KMS-11 (cell line): ENCODE data around the gene RUNX1.

Source experiments
- H2AFZ ChIP-seq: fragments of 200-600 bp; sonication (generic); 2 replicates; pipeline ENCODE4 v1.6.1; 2016; ENCODE audit warnings: antibody characterized with exemption, mixed run types, low read depth
- H3K27ac ChIP-seq: fragments of 200-600 bp; sonication (generic); 2 replicates; pipeline ENCODE4 v1.6.1; 2016; ENCODE audit warnings: mild to moderate bottlenecking, mixed run types
- H3K27me3 ChIP-seq: fragments of 200-600 bp; sonication (generic); 2 replicates; pipeline ENCODE4 v1.6.1; 2017; ENCODE audit warnings: mild to moderate bottlenecking, low read depth, mixed run types, moderate library complexity; ENCODE audit not compliant: insufficient read depth
- H3K36me3 ChIP-seq: fragments of 200-600 bp; sonication (generic); 2 replicates; pipeline ENCODE4 v1.6.1; 2017; ENCODE audit warnings: mild to moderate bottlenecking, mixed run types; ENCODE audit not compliant: insufficient read depth
- H3K4me1 ChIP-seq: fragments of 200-600 bp; sonication (generic); 2 replicates; pipeline ENCODE4 v1.6.1; 2016; ENCODE audit warnings: mild to moderate bottlenecking, low read depth, mixed run types; ENCODE audit not compliant: poor library complexity, severe bottlenecking
- H3K4me2 ChIP-seq: fragments of 200-600 bp; sonication (generic); 2 replicates; pipeline ENCODE4 v1.7.0; 2016; ENCODE audit warnings: mild to moderate bottlenecking, mixed run types
- H3K4me3 ChIP-seq: fragments of 200-600 bp; sonication (generic); IDR thresholded peaks from 2 replicates; pipeline ENCODE4 v1.6.1; 2017; ENCODE audit warnings: low read depth, low read length, mixed read lengths; ENCODE audit not compliant: insufficient read depth
- H3K79me2 ChIP-seq: fragments of 200-600 bp; sonication (generic); 2 replicates; pipeline ENCODE4 v1.6.1; 2016; ENCODE audit warnings: low read depth, mixed run types; ENCODE audit not compliant: insufficient read depth
- H3K9ac ChIP-seq: fragments of 200-600 bp; sonication (generic); 2 replicates; pipeline ENCODE4 v1.6.1; 2016; ENCODE audit warnings: mild to moderate bottlenecking, mixed run types
- H4K20me1 ChIP-seq: fragments of 200-600 bp; sonication (generic); 2 replicates; pipeline ENCODE4 v1.6.1; 2016; ENCODE audit warnings: mild to moderate bottlenecking, mixed run types; ENCODE audit not compliant: insufficient read depth
- CTCF ChIP-seq: fragments of 200-600 bp; sonication (generic); conservative IDR thresholded peaks from 2 replicates; pipeline ENCODE4 v1.6.1; 2017; ENCODE audit warnings: low read depth, mild to moderate bottlenecking, antibody characterized with exemption, low read length, moderate library complexity, mixed read lengths

Gene RUNX1

GRCh38 chr21:34814529-34814951 is 234.6 kb downstream of the RUNX1 start:
- H3K4me2 ChIP-seq, result no peak overlapping the region
- TF ChIP-seq CTCF, result no peak
- H3K27me3 ChIP-seq, result no peaks in the 10 kb centered on the region
- H3K27ac ChIP-seq, result no peak overlapping the region
- no peaks in the 10 kb centered on the region for H4K20me1 ChIP-seq
- no peak overlapping the region for H3K9ac ChIP-seq
- H3K36me3 ChIP-seq, result no peaks in the 10 kb centered on the region
- H3K4me1 ChIP-seq, result no peaks in the 10 kb centered on the region
- no peak overlapping the region for H2AFZ ChIP-seq
- no peak overlapping the region for H3K4me3 ChIP-seq
- H3K79me2 ChIP-seq, result no peaks in the 10 kb centered on the region

- no peak overlapping the region for H3K4me3 ChIP-seq
- no peaks in the 10 kb centered on the region for H3K27me3 ChIP-seq
- no peak overlapping the region for H3K9ac ChIP-seq
- no peak overlapping the region for H2AFZ ChIP-seq
- H3K27ac ChIP-seq, result no peak overlapping the region
- no peak overlapping the region for H3K4me2 ChIP-seq
- H4K20me1 ChIP-seq, result no peaks in the 10 kb centered on the region
- no peaks in the 10 kb centered on the region for H3K4me1 ChIP-seq
- no peaks in the 10 kb centered on the region for H3K79me2 ChIP-seq
- no peaks in the 10 kb centered on the region for H3K36me3 ChIP-seq
- no peak for TF ChIP-seq CTCF
These were observed 235.7 kb downstream of the RUNX1 start for GRCh38 chr21:34813266-34813894.

GRCh38 chr21:34812504-34813265 is 236.4 kb downstream of the RUNX1 start:
- Histone ChIP-seq H3K79me2 (no peaks in the 10 kb centered on the region), H3K4me1 (no peaks in the 10 kb centered on the region), H4K20me1 (no peaks in the 10 kb centered on the region), H2AFZ (no peak overlapping the region), H3K9ac (no peak overlapping the region), H3K4me3 (no peak overlapping the region), H3K4me2 (no peak overlapping the region), H3K36me3 (no peaks in the 10 kb centered on the region), H3K27ac (no peak overlapping the region), H3K27me3 (no peaks in the 10 kb centered on the region)
- no peak for TF ChIP-seq CTCF

DNA sequence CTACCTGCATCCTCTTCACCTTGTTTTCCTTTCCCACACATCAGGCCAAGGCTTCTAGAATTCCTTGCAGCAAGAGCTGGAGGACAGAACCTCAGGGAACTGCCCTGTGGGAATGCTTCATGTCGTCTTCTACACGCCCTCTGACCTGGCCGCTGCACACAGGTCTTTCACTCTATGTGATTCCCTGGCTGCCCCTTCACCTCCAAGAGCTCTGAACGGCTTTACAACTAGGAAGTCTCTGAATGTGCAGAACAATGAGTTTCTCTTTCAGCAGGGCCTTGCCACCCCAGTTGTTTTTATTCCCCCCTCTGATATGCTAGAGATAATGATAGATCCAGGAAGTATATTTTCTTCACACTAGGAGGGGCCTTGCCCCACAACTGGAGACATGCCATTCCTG is 237.7 kb downstream of the RUNX1 start:
- H3K36me3 ChIP-seq, result no peaks in the 10 kb centered on the region
- H2AFZ ChIP-seq, result no peak overlapping the region
- no peak overlapping the region for H3K4me3 ChIP-seq
- no peaks in the 10 kb centered on the region for H3K27me3 ChIP-seq
- H3K9ac ChIP-seq, result no peak overlapping the region
- no peaks in the 10 kb centered on the region for H4K20me1 ChIP-seq
- no peaks in the 10 kb centered on the region for H3K4me1 ChIP-seq
- no peak for TF ChIP-seq CTCF
- no peaks in the 10 kb centered on the region for H3K79me2 ChIP-seq
- no peak overlapping the region for H3K27ac ChIP-seq
- no peak overlapping the region for H3K4me2 ChIP-seq
